Measurements from ENCODE around the gene PLEKHM2. TPM values are rescaled to one million over a fixed set of nuclear protein-coding genes. Genes with fewer than 3 reads are reported as not detected.

PLEKHM2 gene
- total and polyA plus RNA-seq, 4 donors = 32.5 to 79.2 (median 63.1) TPM

DNA sequence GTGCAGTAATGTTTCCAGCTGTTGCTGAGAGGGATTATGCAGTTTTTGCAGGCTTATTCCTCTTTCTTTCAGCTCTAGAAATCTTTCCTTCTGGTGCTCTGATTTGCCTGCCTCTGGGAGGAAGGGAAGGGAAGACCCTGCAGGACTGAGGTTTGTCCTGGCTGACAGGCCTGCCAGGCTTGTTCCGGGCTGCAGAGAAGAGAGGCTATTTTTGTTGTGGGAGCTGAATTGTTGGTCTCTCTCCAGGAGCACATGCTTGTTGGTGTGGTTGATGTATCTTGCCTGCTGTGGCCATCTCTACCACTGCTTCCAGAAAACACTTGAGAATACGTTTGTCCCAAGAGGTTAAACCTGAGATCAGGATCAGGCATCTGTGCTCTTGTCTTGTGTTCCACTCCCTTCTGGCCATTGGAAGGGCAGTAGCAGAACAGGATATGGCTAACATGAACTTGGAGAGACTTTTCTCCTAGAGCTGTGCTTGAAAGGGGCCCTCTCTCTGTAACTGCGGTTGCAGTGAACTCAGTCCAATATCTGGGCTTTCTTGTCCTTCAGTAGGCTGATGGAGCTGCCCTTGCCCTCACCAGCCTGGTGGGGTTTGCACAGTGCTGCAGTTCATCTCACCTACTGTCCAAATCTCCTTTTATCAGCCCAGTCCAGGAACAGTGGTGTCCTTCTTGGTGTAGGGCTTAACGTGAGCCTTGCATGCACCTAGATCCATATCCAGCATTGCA lies 30.5 kb downstream of the PLEKHM2 start:
- WGBS, 2 donors = 56 to 83% methylated on average over 4 of the region's 4 CpGs
- TF ChIP-seq, protein P1, sequence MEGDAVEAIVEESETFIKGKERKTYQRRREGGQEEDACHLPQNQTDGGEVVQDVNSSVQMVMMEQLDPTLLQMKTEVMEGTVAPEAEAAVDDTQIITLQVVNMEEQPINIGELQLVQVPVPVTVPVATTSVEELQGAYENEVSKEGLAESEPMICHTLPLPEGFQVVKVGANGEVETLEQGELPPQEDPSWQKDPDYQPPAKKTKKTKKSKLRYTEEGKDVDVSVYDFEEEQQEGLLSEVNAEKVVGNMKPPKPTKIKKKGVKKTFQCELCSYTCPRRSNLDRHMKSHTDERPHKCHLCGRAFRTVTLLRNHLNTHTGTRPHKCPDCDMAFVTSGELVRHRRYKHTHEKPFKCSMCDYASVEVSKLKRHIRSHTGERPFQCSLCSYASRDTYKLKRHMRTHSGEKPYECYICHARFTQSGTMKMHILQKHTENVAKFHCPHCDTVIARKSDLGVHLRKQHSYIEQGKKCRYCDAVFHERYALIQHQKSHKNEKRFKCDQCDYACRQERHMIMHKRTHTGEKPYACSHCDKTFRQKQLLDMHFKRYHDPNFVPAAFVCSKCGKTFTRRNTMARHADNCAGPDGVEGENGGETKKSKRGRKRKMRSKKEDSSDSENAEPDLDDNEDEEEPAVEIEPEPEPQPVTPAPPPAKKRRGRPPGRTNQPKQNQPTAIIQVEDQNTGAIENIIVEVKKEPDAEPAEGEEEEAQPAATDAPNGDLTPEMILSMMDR (IDR thresholded peaks at IDR 0.05; ENCODE audit: control extremely low read depth, extremely low read depth) = no peak
- DNase-seq (peak; percentile 92 to 98 (median 97)), ATAC-seq (ENCODE audit: insufficient read depth, low FRiP score) (peak; percentile 39)
- peak overlapping the region; percentile 29 to 60 for H3K27ac ChIP-seq (ENCODE audit: low read depth in 1 of 2, low read length in 1 of 2)
- peaks cover 5 to 31% (median 28%) of the 10 kb centered on the region in 4 donors for H3K36me3 ChIP-seq (ENCODE audit: control insufficient read depth in 4 of 4, insufficient read depth in 4 of 4, low read length in 4 of 4)
- H3K27me3 ChIP-seq (ENCODE audit: control insufficient read depth in 3 of 3, insufficient read depth in 3 of 3, low read length in 2 of 3) = no peaks in the 10 kb centered on the region
- no peaks in the 10 kb centered on the region for H3K9me3 ChIP-seq (ENCODE audit: control insufficient read depth in 4 of 4, insufficient read depth in 3 of 4, low read length in 3 of 4)
- no peak overlapping the region for H3K9ac ChIP-seq (ENCODE audit: insufficient read depth in 1 of 2, low read length in 2 of 2)
- H3K4me1 ChIP-seq (ENCODE audit: control insufficient read depth in 5 of 5, insufficient read depth in 5 of 5, low read length in 5 of 5) = peaks cover 3 to 46% (median 19%) of the 10 kb centered on the region in 5 donors
- no peak overlapping the region for H3K4me3 ChIP-seq

- Histone ChIP-seq H3K27ac (ENCODE audit: low read depth in 1 of 2, low read length in 1 of 2) (peak overlapping the region; percentile 29 to 82), H3K9ac (ENCODE audit: insufficient read depth in 1 of 2, low read length in 2 of 2) (no peak overlapping the region), H3K36me3 (ENCODE audit: control insufficient read depth in 4 of 4, insufficient read depth in 4 of 4, low read length in 4 of 4) (peaks cover 5 to 45% (median 42%) of the 10 kb centered on the region in 4 donors), H3K4me1 (ENCODE audit: control insufficient read depth in 5 of 5, insufficient read depth in 5 of 5, low read length in 5 of 5) (peaks cover 3 to 46% (median 19%) of the 10 kb centered on the region in 5 donors), H3K4me3 (no peak overlapping the region), H3K27me3 (ENCODE audit: control insufficient read depth in 3 of 3, insufficient read depth in 3 of 3, low read length in 2 of 3) (no peaks in the 10 kb centered on the region), H3K9me3 (ENCODE audit: control insufficient read depth in 4 of 4, insufficient read depth in 3 of 4, low read length in 3 of 4) (no peaks in the 10 kb centered on the region)
- WGBS, 2 donors = 77 to 87% methylated on average over 11 of the region's 11 CpGs
- ATAC-seq (ENCODE audit: insufficient read depth, low FRiP score) (peak; percentile 36), DNase-seq (peak; percentile 48 to 67 (median 66))
- TF ChIP-seq, protein P1 (IDR thresholded peaks at IDR 0.05; ENCODE audit: control extremely low read depth, extremely low read depth) = no peak
Measured at GRCh38 chr1:15717418-15718125, 33.5 kb downstream of the PLEKHM2 start.

DNA sequence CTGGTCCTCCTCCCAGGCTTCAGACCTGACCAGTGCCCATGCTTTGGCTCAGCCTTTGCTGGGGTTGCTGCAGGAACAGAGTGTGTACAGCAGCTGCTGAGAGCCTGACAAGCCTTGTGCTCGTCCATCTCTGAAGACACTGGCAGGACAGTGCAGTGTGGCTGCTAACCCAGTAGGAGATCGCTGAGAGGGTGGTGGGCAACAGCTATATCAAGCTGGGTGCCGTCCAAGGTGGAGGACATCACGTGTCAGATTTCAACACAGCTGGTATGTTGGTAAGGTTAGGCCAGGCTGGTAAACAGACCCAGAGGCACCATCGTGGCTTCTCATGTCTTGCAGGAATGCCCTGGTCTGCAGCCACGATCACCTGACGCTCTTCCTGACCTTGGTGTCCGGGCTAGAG lies 34.1 kb downstream of the PLEKHM2 start:
- Histone ChIP-seq H3K4me3 (no peak overlapping the region), H3K4me1 (ENCODE audit: control insufficient read depth in 5 of 5, insufficient read depth in 5 of 5, low read length in 5 of 5) (peaks cover 3 to 46% (median 19%) of the 10 kb centered on the region in 5 donors), H3K27ac (ENCODE audit: low read depth in 1 of 2, low read length in 1 of 2) (peak overlapping the region; percentile 29 to 82), H3K9ac (ENCODE audit: insufficient read depth in 1 of 2, low read length in 2 of 2) (no peak overlapping the region), H3K9me3 (ENCODE audit: control insufficient read depth in 4 of 4, insufficient read depth in 3 of 4, low read length in 3 of 4) (no peaks in the 10 kb centered on the region), H3K27me3 (ENCODE audit: control insufficient read depth in 3 of 3, insufficient read depth in 3 of 3, low read length in 2 of 3) (no peaks in the 10 kb centered on the region), H3K36me3 (ENCODE audit: control insufficient read depth in 4 of 4, insufficient read depth in 4 of 4, low read length in 4 of 4) (peaks cover 5 to 47% (median 46%) of the 10 kb centered on the region in 4 donors)
- WGBS, 2 donors = 82 to 84% methylated on average over 8 of the region's 8 CpGs
- ATAC-seq (ENCODE audit: insufficient read depth, low FRiP score) = no peak
- TF ChIP-seq, protein P1 (IDR thresholded peaks at IDR 0.05; ENCODE audit: control extremely low read depth, extremely low read depth) = no peak
- DNase-seq = no peak
